ENCODE results near the gene CPTP.

The CPTP gene

GRCh38 chr1:1306661-1307260 lies 17.8 kb upstream of the CPTP start:
- TF ChIP-seq EZH2phosphoT487 (conservative IDR thresholded peaks at IDR 0.05; ENCODE audit: low read length) (no peak), CTCF (IDR thresholded peaks at IDR 0.05; ENCODE audit: insufficient read depth, low read length, poor library complexity, severe bottlenecking) (no peak)
- no peaks in the 10 kb centered on the region for H3K9me2 ChIP-seq (replicated peaks; ENCODE audit: insufficient read depth, low read length)

DNA sequence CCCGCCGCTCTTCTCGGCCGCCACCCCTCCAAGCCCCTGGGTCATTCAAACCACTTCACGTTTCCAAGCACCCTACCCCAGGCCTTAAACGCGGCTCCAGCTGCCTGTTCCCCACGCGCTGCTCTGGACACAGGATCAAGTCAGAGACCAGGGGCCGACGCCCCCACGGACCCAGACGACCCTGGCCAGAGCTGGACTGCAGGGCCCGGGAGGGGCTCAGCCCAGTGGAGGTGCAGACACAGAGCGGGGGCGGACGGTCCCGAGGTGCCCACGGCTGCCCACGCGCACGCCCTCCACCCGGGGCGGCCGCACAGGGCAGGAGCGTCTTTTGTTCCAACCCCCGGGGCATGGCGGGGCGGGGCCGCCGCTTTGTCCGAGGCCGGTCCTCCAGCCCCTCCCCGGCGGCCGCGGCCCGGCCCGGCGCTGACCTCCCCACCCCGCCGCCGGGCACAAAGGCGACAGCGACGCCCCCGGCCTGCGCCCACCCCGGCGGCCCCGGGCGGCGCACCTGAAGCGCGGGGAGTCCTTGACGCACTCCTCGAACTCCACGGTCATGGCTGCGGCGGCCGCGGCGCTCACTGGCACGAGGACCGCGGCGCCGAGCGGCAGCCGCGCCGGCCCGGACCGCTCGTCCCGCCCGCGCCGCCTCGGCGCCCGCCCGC lies 17.2 kb upstream of the CPTP start:
- Histone ChIP-seq H4K20me1 (ENCODE audit: low read depth, low read length) (no peaks in the 10 kb centered on the region; the same call in 1 of the 2 replicates), H3K27ac (ENCODE audit: low read depth, low read length) (peak overlapping the region; percentile 36; the same call in 1 of the 2 replicates)

More at GRCh38 chr1:1306661-1307260, 17.8 kb upstream of the CPTP start:
- Histone ChIP-seq H4K20me1 (ENCODE audit: low read depth, low read length) (no peaks in the 10 kb centered on the region; the same call in 1 of the 2 replicates), H3K4me2 (ENCODE audit: low read depth, low read length, poor library complexity, severe bottlenecking) (peak overlapping the region; percentile 81), H3K27ac (ENCODE audit: low read depth, low read length) (peak overlapping the region; percentile 65), H3K79me2 (ENCODE audit: insufficient read depth, low read length) (peaks cover 12% of the 10 kb centered on the region), H3K9ac (ENCODE audit: low read length) (peak overlapping the region; percentile 99), H2AFZ (ENCODE audit: low read depth, low read length, severe bottlenecking) (no peak overlapping the region), H3K4me3 (ENCODE audit: insufficient read depth, low read length, poor library complexity, severe bottlenecking) (peak overlapping the region; percentile 93), H3K9me3 (ENCODE audit: insufficient read depth, low read length) (no peaks in the 10 kb centered on the region), H3K36me3 (ENCODE audit: low read length) (no peaks in the 10 kb centered on the region), H3F3A (ENCODE audit: insufficient read depth) (no peaks in the 10 kb centered on the region; the same call in 1 of the 2 replicates), H3K27me3 (ENCODE audit: low read length) (no peaks in the 10 kb centered on the region)

GRCh38 chr1:1307923-1308755 lies 16.5 kb upstream of the CPTP start, which contains the start of the genes ACAP3 and PUSL1:
Gene ACAP3 (minus strand): TSS chr1:1307930. CDS start chr1:1307815, 115 bp downstream.
Gene PUSL1 (plus strand): TSS chr1:1308597. CDS start chr1:1308644, 47 bp downstream.
- no peaks in the 10 kb centered on the region for H3K9me2 ChIP-seq (replicated peaks; ENCODE audit: insufficient read depth, low read length)
- peak within 1 kb of the TSS; percentile 94 for H2AFZ ChIP-seq (ENCODE audit: low read depth, low read length, severe bottlenecking)
- peaks cover 12% of the 10 kb centered on the region for H3K79me2 ChIP-seq (ENCODE audit: insufficient read depth, low read length)
- no peaks in the 10 kb centered on the region for H3K9me3 ChIP-seq (ENCODE audit: insufficient read depth, low read length)
- peak within 1 kb of the TSS; percentile 89 for H3K27ac ChIP-seq (ENCODE audit: low read depth, low read length)
- peak within 1 kb of the TSS; percentile 99 for H3K9ac ChIP-seq (ENCODE audit: low read length)
- no peaks in the 10 kb centered on the region for H3K27me3 ChIP-seq (ENCODE audit: low read length)
- no peaks in the 10 kb centered on the region for H4K20me1 ChIP-seq (ENCODE audit: low read depth, low read length)
- H3K4me3 ChIP-seq (ENCODE audit: insufficient read depth, low read length, poor library complexity, severe bottlenecking) = peak within 1 kb of the TSS; percentile 93
- no peaks in the 10 kb centered on the region for H3K36me3 ChIP-seq (ENCODE audit: low read length)
- H3F3A ChIP-seq (ENCODE audit: insufficient read depth) = no peaks in the 10 kb centered on the region; the same call in 1 of the 2 replicates
- no peak for TF ChIP-seq CTCF (IDR thresholded peaks at IDR 0.05; ENCODE audit: insufficient read depth, low read length, poor library complexity, severe bottlenecking)
- TF ChIP-seq EZH2phosphoT487 (conservative IDR thresholded peaks at IDR 0.05; ENCODE audit: low read length) = no peak
- H3K4me2 ChIP-seq (ENCODE audit: low read depth, low read length, poor library complexity, severe bottlenecking) = peak within 1 kb of the TSS; percentile 81

More for the DNA sequence above, 17.2 kb upstream of the CPTP start:
- Histone ChIP-seq H3K9me3 (ENCODE audit: insufficient read depth, low read length) (no peaks in the 10 kb centered on the region), H3K9me2 (replicated peaks; ENCODE audit: insufficient read depth, low read length) (no peaks in the 10 kb centered on the region), H3K36me3 (ENCODE audit: low read length) (no peaks in the 10 kb centered on the region), H3F3A (ENCODE audit: insufficient read depth) (no peaks in the 10 kb centered on the region; the same call in 1 of the 2 replicates), H3K9ac (ENCODE audit: low read length) (peak overlapping the region; percentile 99), H3K27me3 (ENCODE audit: low read length) (no peaks in the 10 kb centered on the region), H3K79me2 (ENCODE audit: insufficient read depth, low read length) (peaks cover 12% of the 10 kb centered on the region), H3K4me2 (ENCODE audit: low read depth, low read length, poor library complexity, severe bottlenecking) (peak overlapping the region; percentile 81), H3K4me3 (ENCODE audit: insufficient read depth, low read length, poor library complexity, severe bottlenecking) (peak overlapping the region; percentile 93), H2AFZ (ENCODE audit: low read depth, low read length, severe bottlenecking) (no peak overlapping the region)
- no peak for TF ChIP-seq EZH2phosphoT487 (conservative IDR thresholded peaks at IDR 0.05; ENCODE audit: low read length)
- TF ChIP-seq CTCF (IDR thresholded peaks at IDR 0.05; ENCODE audit: insufficient read depth, low read length, poor library complexity, severe bottlenecking) = no peak
